GM12878 (cell line): ENCODE data around the gene SMIM21.

Source experiments
- CEBPB ChIP-seq, 2 experiments: fragments of 150-350 bp in 1 of 2; IDR thresholded peaks; 2 replicates each; pipeline ENCODE4 v1.6.1; 2012 to 2014; ENCODE audit warnings: low read depth in 2 of 2, low read length in 2 of 2, borderline replicate concordance in 1 of 2, inconsistent platforms in 1 of 2
- EP300 ChIP-seq, 2 experiments: fragments of 150-350 bp in 1 of 2; IDR thresholded peaks; 2 replicates each; pipeline ENCODE4 v1.6.1; 2011 to 2012; ENCODE audit warnings: low read depth in 2 of 2, low read length in 2 of 2, borderline replicate concordance in 1 of 2, improper control_type of control experiment in 1 of 2, inconsistent platforms in 1 of 2; ENCODE audit not compliant: control insufficient read depth in 1 of 2
- FOXK2 ChIP-seq: fragments of 450-650 bp; IDR thresholded peaks from 2 replicates; pipeline ENCODE4 v1.6.1; 2017; ENCODE audit warnings: mild to moderate bottlenecking, moderate library complexity
- HDGF ChIP-seq: fragments of 450-650 bp; IDR thresholded peaks from 2 replicates; pipeline ENCODE4 v1.6.1; 2016; ENCODE audit warnings: antibody characterized with exemption
- MEF2A ChIP-seq: IDR thresholded peaks from 2 replicates; pipeline ENCODE4 v1.6.1; 2011; ENCODE audit warnings: low read depth, mild to moderate bottlenecking, low read length, moderate library complexity; ENCODE audit not compliant: insufficient read depth
- MTA2 ChIP-seq: fragments of 450-650 bp; IDR thresholded peaks from 2 replicates; pipeline ENCODE4 v1.6.1; 2016; ENCODE audit warnings: low read depth, mild to moderate bottlenecking, moderate library complexity
- SUZ12 ChIP-seq: fragments of 200-600 bp; sonication (generic); IDR thresholded peaks from one replicate; pipeline ENCODE4 v1.6.1; 2018; ENCODE audit warnings: antibody characterized with exemption, mild to moderate bottlenecking; ENCODE audit not compliant: unreplicated experiment
- TAF1 ChIP-seq: IDR thresholded peaks from 2 replicates; pipeline ENCODE4 v1.6.1; 2011; ENCODE audit warnings: mild to moderate bottlenecking, low read depth, low read length, borderline replicate concordance
- TARDBP ChIP-seq: IDR thresholded peaks from 2 replicates; pipeline ENCODE4 v1.6.1; 2016; ENCODE audit warnings: borderline replicate concordance
- TF ChIP-seq, protein P1 (sequence below): fragments of 450-650 bp; IDR thresholded peaks from 2 replicates; pipeline ENCODE4 v1.6.1; 2016; ENCODE audit warnings: mild to moderate bottlenecking, moderate library complexity, borderline replicate concordance
- TF ChIP-seq, protein P2 (sequence below), 3 experiments: IDR thresholded peaks in 2 of 3; conservative IDR thresholded peaks in 1 of 3; 2 replicates each; pipeline ENCODE4 v1.5.1; 2011; ENCODE audit warnings: low read depth in 3 of 3, low read length in 3 of 3, mild to moderate bottlenecking in 3 of 3, control low read depth in 2 of 3, moderate library complexity in 2 of 3, inconsistent platforms in 1 of 3, mixed read lengths in 1 of 3; ENCODE audit not compliant: control insufficient read depth in 2 of 3, insufficient read depth in 1 of 3; ENCODE audit errors: extremely low read depth in 1 of 3
- TF ChIP-seq, protein P3 (sequence below): IDR thresholded peaks from 2 replicates; pipeline ENCODE4 v1.6.1; 2011; ENCODE audit warnings: mild to moderate bottlenecking, low read depth, low read length, moderate library complexity; ENCODE audit not compliant: insufficient replicate concordance
- TF ChIP-seq, protein P4 (sequence below): IDR thresholded peaks from 2 replicates; pipeline ENCODE4 v1.6.1; 2012; ENCODE audit warnings: mild to moderate bottlenecking, low read depth, low read length

DNA sequence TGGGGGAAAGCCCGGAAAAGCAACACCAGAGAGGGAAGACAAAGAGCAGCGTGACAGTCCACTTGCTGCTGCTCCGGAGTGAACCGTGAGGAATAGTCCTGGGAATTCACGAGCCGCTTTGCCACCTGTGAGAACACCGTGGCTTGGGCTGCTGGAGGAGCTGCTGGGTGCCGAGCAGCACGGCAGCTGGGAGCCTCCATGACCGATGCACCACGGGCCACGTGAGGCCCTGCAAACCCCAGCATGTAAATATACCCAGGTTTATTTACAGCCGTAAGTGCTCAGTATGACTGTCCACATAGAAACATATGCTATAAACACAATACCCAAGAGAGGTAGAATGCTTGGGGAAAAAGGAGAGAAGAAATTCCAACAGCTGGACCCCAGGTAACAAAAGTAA lies 65.1 kb downstream of the SMIM21 start:
- TF ChIP-seq MEF2A (no peak), TARDBP (no peak), TAF1 (no peak), HDGF (no peak), FOXK2 (no peak), CEBPB (IDR thresholded peaks at IDR 0.05; ENCODE audit: borderline replicate concordance in 1 of 2, low read depth in 2 of 2, low read length in 2 of 2) (no peak), SUZ12 (no peak), MTA2 (no peak), EP300 (IDR thresholded peaks at IDR 0.05; ENCODE audit: borderline replicate concordance in 1 of 2, control insufficient read depth in 1 of 2, low read depth in 2 of 2, low read length in 2 of 2) (no peak)
- TF ChIP-seq, protein P1, sequence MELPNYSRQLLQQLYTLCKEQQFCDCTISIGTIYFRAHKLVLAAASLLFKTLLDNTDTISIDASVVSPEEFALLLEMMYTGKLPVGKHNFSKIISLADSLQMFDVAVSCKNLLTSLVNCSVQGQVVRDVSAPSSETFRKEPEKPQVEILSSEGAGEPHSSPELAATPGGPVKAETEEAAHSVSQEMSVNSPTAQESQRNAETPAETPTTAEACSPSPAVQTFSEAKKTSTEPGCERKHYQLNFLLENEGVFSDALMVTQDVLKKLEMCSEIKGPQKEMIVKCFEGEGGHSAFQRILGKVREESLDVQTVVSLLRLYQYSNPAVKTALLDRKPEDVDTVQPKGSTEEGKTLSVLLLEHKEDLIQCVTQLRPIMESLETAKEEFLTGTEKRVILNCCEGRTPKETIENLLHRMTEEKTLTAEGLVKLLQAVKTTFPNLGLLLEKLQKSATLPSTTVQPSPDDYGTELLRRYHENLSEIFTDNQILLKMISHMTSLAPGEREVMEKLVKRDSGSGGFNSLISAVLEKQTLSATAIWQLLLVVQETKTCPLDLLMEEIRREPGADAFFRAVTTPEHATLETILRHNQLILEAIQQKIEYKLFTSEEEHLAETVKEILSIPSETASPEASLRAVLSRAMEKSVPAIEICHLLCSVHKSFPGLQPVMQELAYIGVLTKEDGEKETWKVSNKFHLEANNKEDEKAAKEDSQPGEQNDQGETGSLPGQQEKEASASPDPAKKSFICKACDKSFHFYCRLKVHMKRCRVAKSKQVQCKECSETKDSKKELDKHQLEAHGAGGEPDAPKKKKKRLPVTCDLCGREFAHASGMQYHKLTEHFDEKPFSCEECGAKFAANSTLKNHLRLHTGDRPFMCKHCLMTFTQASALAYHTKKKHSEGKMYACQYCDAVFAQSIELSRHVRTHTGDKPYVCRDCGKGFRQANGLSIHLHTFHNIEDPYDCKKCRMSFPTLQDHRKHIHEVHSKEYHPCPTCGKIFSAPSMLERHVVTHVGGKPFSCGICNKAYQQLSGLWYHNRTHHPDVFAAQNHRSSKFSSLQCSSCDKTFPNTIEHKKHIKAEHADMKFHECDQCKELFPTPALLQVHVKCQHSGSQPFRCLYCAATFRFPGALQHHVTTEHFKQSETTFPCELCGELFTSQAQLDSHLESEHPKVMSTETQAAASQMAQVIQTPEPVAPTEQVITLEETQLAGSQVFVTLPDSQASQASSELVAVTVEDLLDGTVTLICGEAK: no peak
- TF ChIP-seq, protein P2, sequence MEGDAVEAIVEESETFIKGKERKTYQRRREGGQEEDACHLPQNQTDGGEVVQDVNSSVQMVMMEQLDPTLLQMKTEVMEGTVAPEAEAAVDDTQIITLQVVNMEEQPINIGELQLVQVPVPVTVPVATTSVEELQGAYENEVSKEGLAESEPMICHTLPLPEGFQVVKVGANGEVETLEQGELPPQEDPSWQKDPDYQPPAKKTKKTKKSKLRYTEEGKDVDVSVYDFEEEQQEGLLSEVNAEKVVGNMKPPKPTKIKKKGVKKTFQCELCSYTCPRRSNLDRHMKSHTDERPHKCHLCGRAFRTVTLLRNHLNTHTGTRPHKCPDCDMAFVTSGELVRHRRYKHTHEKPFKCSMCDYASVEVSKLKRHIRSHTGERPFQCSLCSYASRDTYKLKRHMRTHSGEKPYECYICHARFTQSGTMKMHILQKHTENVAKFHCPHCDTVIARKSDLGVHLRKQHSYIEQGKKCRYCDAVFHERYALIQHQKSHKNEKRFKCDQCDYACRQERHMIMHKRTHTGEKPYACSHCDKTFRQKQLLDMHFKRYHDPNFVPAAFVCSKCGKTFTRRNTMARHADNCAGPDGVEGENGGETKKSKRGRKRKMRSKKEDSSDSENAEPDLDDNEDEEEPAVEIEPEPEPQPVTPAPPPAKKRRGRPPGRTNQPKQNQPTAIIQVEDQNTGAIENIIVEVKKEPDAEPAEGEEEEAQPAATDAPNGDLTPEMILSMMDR (IDR thresholded peaks at IDR 0.05 in 2 of 3, conservative IDR thresholded peaks at IDR 0.05 in 1 of 3; ENCODE audit: control insufficient read depth in 2 of 3, extremely low read depth in 1 of 3, insufficient read depth in 1 of 3, low read depth in 3 of 3, low read length in 3 of 3): no peak
- TF ChIP-seq, protein P3, sequence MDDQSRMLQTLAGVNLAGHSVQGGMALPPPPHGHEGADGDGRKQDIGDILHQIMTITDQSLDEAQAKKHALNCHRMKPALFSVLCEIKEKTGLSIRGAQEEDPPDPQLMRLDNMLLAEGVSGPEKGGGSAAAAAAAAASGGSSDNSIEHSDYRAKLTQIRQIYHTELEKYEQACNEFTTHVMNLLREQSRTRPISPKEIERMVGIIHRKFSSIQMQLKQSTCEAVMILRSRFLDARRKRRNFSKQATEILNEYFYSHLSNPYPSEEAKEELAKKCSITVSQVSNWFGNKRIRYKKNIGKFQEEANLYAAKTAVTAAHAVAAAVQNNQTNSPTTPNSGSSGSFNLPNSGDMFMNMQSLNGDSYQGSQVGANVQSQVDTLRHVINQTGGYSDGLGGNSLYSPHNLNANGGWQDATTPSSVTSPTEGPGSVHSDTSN: no peak
- TF ChIP-seq, protein P4, sequence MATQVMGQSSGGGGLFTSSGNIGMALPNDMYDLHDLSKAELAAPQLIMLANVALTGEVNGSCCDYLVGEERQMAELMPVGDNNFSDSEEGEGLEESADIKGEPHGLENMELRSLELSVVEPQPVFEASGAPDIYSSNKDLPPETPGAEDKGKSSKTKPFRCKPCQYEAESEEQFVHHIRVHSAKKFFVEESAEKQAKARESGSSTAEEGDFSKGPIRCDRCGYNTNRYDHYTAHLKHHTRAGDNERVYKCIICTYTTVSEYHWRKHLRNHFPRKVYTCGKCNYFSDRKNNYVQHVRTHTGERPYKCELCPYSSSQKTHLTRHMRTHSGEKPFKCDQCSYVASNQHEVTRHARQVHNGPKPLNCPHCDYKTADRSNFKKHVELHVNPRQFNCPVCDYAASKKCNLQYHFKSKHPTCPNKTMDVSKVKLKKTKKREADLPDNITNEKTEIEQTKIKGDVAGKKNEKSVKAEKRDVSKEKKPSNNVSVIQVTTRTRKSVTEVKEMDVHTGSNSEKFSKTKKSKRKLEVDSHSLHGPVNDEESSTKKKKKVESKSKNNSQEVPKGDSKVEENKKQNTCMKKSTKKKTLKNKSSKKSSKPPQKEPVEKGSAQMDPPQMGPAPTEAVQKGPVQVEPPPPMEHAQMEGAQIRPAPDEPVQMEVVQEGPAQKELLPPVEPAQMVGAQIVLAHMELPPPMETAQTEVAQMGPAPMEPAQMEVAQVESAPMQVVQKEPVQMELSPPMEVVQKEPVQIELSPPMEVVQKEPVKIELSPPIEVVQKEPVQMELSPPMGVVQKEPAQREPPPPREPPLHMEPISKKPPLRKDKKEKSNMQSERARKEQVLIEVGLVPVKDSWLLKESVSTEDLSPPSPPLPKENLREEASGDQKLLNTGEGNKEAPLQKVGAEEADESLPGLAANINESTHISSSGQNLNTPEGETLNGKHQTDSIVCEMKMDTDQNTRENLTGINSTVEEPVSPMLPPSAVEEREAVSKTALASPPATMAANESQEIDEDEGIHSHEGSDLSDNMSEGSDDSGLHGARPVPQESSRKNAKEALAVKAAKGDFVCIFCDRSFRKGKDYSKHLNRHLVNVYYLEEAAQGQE: no peak
